ENCODE measurements around the gene KIF1C. TPM values are rescaled to one million over a fixed set of nuclear protein-coding genes. Genes with fewer than 3 reads are reported as not detected.

KIF1C gene
- polyA plus RNA-seq (ENCODE audit: insufficient read length): 83.5 TPM
- long read RNA-seq, donor 1, full-length matches to known transcripts: 12 of 19 reads
- long read RNA-seq, donor 1, partial matches to known transcripts: 7 of 19 reads
- long read RNA-seq, donor 1, other reads (novel, unspliced or antisense): 0 of 19 reads
- long read RNA-seq, donor 2, full-length matches to known transcripts: 12 of 17 reads
- long read RNA-seq, donor 2, partial matches to known transcripts: 5 of 17 reads
- long read RNA-seq, donor 2, other reads (novel, unspliced or antisense): 0 of 17 reads
- long read RNA-seq, donor 3, full-length matches to known transcripts: 5 of 5 reads
- long read RNA-seq, donor 3, partial matches to known transcripts: 0 of 5 reads
- long read RNA-seq, donor 3, other reads (novel, unspliced or antisense): 0 of 5 reads
- long read RNA-seq, donor 4: 0 reads
- long read RNA-seq, donor 5, full-length matches to known transcripts: 16 of 16 reads
- long read RNA-seq, donor 5, partial matches to known transcripts: 0 of 16 reads
- long read RNA-seq, donor 5, other reads (novel, unspliced or antisense): 0 of 16 reads
- long read RNA-seq, donor 6, full-length matches to known transcripts: 12 of 82 reads
- long read RNA-seq, donor 6, partial matches to known transcripts: 70 of 82 reads
- long read RNA-seq, donor 6, other reads (novel, unspliced or antisense): 0 of 82 reads
- long read RNA-seq, donor 7, full-length matches to known transcripts: 12 of 17 reads
- long read RNA-seq, donor 7, partial matches to known transcripts: 5 of 17 reads
- long read RNA-seq, donor 7, other reads (novel, unspliced or antisense): 0 of 17 reads
- long read RNA-seq, donor 8, full-length matches to known transcripts: 2 of 2 reads
- long read RNA-seq, donor 8, partial matches to known transcripts: 0 of 2 reads
- long read RNA-seq, donor 8, other reads (novel, unspliced or antisense): 0 of 2 reads

DNA sequence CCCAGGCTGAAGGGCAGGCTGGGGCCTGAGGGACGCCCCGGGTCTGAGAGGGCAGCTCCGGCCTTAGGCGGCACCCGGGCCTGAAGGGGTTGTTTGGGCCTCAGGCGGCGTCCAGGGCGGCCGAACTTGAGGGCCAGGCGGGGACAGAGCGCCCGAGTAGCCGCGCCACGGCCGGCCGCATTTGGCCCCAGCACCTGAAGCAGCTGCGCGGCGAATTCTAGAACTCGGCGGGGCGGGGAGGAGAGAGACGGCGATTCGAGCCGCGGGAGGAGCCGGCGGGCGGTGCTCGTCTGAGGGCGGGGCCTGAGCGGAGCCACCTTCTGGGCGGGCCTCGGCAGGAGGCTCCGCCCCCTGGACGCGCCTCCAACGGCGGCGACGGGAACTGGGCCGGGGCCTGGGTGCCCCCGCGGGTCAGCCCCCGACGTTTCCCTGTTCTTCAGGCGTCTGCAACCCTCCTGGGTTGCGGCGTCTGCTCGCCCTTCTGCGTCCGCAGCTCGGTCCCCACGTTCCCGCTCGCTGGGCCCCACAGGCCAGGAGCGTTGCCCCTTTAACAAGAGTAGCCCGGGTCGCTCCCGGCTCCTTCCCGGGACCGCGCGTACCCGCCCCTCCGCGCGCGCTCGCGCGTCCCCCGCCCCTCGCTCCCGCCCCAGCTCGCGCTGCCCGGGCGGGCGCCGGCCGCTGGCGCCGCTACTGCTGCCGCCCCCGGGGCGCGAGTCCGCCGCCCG is at the start of gene KIF1C, which contains the start of gene INCA1:
Gene KIF1C, plus strand, starts transcription at position 649 of the 725 bp plus-strand sequence. CDS start 2,297 bp downstream, outside the sequence.
Gene INCA1, minus strand, starts transcription at position 221 of the 725 bp plus-strand sequence. CDS start 3,085 bp downstream, outside the sequence.
- peak; percentile 90 for DNase-seq

DNA sequence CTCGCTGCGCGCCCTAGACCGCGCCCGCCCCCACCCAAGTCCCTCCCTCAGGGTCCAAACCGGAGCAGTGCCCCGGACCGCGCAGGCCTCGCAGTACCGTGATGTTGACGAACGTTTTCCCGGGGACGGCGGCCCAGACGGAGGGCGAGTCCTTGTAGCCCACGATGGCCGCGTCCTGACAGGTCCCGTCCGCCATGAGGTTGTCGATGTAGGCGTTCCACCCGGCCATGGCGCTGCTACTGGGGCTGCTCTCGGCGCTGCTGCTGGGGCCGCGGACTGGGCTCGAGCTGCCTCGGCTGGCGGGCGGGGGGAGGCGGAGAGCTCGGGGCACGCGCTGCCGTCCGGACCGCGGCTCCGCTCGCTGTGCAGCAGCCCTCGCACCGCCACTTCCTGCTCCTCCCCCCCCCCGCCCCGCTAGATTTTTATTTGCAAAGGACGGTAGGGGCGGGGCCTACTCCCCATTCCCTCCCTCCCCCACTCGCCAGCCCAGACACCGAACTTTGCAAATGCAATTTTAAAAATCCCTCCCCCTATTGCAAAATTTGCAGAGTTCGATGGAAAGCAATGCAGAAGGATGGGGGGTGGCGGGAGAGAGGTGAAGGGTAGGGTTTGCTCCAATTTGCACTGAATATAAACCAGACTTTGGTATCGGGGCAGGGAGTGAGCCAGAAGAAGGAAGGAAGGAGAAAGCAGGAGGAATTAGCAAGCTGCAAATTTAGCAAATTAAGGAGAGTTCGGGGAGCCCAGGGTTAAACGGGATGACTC is 49.4 kb upstream of the KIF1C start, which contains the start of gene PFN1:
Gene PFN1, minus strand, starts transcription at position 365 of the 765 bp plus-strand sequence. Its CDS starts 136 bp downstream, at position 229.
- peak; percentile 88 for DNase-seq

DNA sequence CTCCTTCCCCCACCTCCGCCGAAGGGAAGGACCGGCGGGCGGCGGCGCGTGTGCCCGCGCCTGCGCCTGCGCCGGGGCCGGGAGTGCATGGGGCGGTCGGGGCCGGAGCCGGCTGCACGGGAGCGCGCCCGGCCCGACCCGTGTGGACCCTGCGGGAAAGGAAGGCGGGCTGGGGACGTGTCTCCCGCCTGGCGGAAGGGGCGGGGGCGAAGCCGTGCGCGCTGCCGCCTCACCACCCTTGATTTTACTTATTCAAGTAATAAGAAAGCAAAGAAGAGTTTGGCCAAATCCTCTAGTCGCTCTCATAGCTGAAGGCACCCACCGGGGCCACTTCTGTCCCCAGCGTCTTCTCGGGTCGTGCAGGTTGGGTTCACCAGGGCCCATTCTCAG is 48.8 kb upstream of the KIF1C start:
- DNase-seq: peak; percentile 91

DNA sequence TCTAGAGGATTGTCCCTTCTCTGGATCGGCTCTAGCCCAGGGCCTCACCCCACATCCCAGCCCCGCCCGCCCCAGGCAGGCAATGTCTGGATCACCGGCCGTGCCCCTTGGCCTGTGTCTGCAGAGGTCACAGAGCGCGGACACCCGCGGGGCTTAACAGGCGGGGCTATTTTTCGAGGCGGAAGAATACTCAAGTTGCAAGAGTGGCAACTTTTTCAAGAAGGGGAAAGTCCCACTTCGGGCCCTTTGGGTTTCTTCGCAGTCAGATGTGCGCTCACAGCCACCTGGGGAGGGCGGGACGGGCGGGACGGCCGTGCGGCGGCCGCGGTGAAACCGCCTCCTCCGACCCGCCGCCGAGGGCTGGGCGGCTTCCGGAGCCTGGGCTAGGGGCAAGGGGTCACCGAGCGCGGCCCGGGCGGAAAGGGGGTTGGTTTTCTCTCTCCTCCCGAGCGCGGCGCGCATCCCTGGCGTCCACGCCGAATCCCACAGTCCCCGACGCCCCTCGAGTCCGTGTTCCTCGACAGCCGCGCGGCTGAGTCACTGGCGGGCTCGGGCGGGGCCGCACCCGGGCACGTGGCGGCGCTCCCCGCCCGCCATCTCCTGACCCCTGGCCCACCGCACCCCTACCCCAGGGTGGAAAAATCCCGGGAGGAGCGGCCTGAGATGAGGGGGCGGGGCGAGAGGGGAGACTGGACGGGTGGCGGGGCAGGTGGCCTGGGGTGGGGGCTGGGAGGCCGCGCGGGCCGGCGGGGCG is 48.3 kb upstream of the KIF1C start:
- DNase-seq: no peak

DNA sequence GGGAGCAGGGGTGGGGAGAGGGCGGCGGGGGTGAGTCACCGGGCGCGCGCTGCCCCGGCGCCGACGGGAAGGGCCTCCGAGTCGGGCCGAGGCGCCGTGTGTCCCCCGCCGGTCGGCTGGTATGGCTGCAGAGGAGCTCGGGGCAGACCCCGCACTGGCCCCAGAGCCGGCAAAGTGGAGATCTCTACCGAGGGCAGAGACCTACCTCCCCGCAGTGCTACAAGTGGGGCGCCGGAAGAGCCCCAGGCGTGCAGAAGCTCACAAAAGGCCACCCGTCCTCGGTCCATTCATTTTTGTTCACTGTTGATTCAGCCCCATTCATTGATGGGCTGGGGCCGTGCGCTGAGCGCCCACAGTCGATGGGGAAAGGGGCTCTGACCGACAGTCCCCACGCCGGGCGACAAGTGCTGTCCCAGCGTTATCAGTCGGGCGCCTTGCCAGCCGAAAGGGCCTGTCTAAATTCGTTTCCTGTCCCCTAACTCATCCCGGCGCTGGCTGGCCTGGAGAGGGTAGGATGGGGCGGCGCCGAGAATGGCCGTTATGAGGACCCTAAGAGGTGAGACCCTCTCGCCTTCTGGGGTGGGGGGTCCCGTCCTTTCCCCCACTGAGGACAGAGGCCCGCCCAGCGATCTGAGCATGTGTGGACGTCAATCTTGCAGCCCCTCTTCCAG is 47.5 kb upstream of the KIF1C start:
- DNase-seq: no peak

DNA sequence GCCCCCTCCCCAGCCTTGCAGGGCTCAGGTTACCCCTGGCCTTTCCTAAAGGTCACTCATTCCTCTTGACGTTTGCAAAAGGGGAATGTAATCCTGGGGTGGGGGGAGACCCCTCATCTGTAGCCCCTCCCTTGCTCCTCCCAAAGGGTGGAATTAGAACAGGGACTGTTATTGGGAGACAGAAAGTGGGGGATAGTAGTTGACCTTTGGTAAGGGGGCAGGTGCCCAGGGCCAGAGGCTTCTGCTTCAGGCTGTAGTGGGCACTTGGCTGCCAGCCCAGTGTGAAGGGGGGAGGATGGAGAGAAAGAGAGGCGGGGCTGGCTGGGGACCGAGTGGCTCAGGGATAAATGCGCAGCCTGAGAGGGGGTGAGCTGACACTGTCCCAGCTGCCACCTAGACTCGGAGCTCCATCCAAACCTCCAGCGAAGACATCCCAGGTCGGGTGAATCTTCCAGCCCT is 47.0 kb upstream of the KIF1C start, which contains the start of gene ENO3:
Gene ENO3, plus strand, starts transcription at position 374 of the 459 bp plus-strand sequence. CDS start 711 bp downstream, outside the sequence.
- no peak for DNase-seq

DNA sequence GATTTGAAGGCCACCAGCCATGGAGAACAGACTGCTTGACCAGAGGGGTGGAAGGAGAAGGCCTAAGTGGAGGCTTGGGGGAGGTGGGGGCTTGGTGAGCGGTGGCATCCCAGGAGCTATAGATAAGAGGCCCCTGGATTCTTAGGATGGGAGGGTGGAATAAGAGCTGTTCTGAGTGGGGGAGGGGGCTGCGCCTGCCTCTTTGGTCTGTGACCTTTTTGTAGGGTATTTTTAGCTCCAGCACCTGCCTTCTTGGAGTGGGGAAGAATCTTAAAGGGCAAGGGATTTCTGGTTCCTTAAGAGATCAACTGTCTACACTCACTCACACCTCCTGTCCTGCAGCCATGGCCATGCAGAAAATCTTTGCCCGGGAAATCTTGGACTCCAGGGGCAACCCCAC is 46.3 kb upstream of the KIF1C start:
- no peak for DNase-seq

DNA sequence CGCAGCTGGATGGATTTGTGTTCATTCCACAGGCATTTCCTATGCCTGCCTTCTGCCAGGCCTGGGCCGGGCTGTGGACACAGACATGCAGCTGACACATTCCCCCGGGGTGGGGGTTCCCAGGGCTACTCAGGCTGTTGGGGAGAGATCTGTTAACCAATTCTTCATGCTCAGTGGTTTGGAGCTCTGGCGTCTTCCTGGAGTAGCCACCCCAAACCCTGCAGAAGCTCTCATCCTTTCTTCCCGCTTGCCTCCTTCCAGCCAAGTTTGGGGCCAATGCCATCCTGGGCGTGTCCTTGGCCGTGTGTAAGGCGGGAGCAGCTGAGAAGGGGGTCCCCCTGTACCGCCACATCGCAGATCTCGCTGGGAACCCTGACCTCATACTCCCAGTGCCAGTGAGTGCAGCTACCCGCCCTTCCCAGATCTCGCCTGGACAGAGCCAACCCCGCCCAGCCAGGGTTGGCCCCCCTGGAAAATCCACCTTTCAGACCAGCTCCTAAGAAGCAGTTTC is 44.2 kb upstream of the KIF1C start:
- no peak for DNase-seq

DNA sequence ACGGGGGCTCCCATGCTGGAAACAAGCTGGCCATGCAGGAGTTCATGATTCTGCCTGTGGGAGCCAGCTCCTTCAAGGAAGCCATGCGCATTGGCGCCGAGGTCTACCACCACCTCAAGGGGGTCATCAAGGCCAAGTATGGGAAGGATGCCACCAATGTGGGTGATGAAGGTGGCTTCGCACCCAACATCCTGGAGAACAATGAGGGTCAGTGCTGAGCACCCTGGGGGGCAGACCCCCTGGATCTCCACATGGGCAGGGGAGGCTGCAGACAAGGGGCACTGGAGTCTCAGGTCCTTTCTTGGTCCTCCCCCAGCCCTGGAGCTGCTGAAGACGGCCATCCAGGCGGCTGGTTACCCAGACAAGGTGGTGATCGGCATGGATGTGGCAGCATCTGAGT is 42.7 kb upstream of the KIF1C start:
- no peak for DNase-seq

DNA sequence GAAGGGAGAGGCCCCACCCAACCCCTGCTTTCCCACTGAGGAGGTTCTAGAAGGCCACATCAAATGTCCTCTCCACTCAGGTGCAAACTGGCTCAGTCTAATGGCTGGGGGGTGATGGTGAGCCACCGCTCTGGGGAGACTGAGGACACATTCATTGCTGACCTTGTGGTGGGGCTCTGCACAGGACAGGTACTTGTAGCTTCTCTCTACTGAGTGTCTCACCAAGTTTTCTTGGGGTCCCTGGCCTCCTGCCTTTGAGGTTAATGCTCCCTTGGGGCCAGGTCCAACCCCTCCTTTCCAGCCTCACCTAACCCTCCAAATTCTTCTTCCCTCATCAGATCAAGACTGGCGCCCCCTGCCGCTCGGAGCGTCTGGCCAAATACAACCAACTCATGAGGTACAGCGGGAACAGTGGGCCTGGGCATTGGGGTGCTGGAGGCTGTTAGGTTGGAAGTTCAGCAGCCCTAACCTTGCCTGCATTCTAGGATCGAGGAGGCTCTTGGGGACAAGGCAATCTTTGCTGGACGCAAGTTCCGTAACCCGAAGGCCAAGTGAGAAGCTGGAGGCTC is 41.2 kb upstream of the KIF1C start:
- no peak for DNase-seq

DNA sequence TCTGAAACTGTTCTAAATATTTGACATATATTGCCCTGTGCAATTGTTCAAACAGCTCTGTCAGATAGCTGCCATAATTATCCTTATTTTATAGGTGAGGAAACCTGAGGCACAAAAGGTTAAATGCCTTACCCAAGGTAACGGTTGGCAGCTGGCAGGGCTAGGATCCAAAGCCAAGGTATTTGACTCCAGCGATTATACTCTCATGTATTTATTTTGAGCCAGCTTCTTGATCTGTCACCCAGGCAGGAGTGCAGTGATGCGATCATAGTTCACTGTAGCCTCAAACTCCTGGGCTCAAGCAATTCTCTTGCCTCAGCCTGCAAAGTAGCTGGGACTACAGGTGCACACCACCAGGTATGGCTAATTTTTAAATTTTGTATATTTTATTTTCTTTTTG is 39.6 kb upstream of the KIF1C start:
- no peak for DNase-seq

DNA sequence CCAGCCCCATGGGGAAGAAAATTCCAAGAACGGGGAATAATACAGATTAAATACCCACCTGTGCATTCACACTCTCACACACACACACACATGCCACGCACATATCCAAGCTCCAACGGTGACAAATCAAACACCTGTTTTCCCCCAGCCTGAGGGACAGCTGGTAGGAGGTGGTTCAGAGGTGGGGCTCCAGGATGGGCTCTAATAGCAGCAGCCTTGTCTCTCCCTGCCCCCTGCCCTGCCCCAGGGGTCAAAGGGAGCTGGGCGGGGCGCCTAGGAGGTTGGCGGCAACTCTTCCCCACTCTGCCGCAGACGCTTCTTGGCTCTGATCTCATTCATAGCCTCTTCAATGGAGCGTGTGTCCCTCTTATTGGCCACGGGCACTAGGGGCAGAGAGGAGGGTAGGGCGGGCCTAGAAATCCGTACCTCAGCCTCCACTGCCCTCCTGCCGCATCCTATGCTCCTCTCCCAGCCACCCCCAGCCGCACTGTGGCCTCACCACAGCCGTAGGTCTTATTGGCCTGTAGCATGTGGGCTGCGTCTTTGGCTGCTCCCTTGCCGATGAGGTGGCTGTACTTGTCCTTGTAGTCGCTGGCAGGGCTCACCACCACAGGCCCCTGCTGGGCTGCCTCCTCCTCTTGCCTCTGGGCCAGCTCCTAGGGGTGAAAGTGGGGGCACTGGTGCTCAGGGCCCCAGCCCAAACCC is 38.3 kb upstream of the KIF1C start:
- DNase-seq: no peak

DNA sequence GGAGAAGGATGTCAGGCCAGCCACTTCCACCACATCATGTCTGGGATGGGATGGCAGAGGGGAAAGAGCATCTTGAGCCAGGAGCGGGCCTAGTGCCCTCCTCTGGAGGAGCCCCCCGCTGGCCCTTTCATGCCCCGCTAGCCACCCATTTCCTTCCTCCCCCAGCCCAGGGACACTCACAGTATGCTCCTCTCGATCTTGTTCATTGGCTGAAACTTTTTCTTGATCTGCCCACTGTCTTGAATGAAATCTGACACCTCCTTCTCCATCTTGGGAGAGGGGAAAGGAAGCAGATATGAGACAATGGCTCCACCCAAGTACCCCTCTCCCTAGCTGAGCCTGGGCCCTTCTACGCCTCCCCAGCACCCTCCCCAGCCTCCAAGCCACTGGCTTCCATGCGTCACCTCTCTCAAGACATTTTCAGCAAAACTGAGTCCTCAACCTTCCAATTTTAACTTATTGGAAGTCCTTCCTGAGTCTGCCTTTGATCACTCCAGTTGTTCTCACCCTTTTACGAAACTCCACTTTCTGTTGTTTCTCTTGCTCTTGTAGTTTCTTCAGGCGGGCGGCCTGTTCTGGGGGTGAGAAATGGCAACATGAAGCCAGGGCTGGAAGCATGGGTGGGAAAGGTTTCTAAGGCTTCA is 37.3 kb upstream of the KIF1C start:
- DNase-seq: no peak

DNA sequence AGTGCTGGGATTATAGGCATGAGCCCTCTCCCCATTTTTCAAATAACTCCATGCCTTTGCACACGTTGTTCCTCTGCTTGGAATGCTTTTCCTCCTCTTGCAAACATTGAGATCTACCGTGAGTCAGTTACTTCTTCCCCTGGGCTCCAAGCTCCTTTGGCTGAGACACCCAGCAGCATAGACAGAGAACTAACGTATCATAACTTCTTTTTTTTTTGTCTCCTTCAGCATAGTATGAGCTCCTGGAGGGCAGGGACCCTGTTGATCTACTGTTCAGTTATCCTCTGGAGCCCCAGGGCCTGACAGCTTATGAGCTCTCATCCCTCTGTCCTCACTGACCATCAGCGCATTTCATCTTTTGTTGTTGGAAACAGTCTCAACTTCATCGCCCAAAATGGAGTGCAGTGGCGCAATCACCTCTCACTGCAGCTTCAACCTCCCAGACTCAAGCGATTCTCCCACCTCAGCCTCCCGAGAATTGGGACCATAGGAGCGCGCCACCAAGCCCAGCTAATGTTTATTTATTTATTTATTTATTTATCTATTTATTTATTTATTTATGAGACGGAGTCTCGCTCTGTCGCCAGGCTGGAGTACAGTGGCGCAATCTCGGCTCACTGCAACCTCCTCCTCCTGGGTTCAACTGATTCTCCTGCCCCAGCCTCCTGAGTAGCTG is 32.3 kb upstream of the KIF1C start:
- no peak for DNase-seq

DNA sequence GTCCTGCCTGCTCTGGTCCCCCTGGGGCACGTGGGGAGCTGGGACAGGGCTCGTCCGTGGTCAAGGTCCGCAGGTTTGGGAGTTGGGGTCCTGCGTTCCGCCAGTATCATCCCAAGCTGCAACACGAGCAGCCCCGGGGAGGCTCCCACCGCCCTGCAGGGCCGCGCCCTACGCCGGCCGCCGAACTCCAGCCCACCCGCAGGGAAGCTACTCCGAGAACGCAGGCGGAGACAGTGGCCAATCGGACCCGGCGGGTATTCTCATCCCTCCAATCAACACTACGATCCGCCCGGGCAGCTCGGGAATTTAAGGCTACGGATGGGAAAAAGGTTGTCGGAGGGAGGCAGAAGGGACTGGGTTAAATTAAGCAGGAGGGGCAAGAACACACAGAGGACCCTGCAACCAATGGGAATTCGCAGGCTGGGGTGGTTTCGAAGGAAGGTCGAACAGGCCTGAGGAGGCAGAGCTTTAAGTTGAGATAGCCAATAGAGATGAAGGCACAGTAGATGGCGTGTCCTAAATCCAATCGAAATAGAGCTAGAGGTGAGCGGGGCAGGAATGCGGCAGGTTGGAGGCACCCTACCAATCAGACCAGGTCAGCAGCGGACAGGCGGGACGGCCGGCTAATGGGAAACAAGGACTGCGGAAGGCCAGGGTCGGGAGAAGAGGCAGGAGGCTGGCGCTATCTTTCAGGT is 30.8 kb upstream of the KIF1C start:
- DNase-seq: peak; percentile 99

Data from left kidney (tissue), 8 donors.